GM12875 (cell line): ENCODE measurements around the gene MAP4K4.
A peak's percentile ranks its signal among the peaks of the same experiment; 100 is the strongest.

Source experiments
- H3K4me3 ChIP-seq: one replicate; pipeline ENCODE4 v1.5.1; 2011; ENCODE audit warnings: low read depth, low read length, control low read depth
- CTCF ChIP-seq: IDR thresholded peaks from 2 replicates; pipeline ENCODE4 v1.5.1; 2011; ENCODE audit warnings: low read depth, mild to moderate bottlenecking, control low read depth, inconsistent platforms, low read length, moderate library complexity, borderline replicate concordance; ENCODE audit not compliant: insufficient read depth

Gene MAP4K4

GRCh38 chr2:101879466-101879865 is 182.0 kb downstream of the MAP4K4 start:
- TF ChIP-seq CTCF: no peak
- no peak overlapping the region for H3K4me3 ChIP-seq

GRCh38 chr2:101881131-101881530 is 183.6 kb downstream of the MAP4K4 start:
- H3K4me3 ChIP-seq: no peak overlapping the region

GRCh38 chr2:101882769-101883307 is 185.3 kb downstream of the MAP4K4 start:
- TF ChIP-seq CTCF: no peak

More at GRCh38 chr2:101881131-101881530, 183.6 kb downstream of the MAP4K4 start:
- no peak for TF ChIP-seq CTCF

DNA sequence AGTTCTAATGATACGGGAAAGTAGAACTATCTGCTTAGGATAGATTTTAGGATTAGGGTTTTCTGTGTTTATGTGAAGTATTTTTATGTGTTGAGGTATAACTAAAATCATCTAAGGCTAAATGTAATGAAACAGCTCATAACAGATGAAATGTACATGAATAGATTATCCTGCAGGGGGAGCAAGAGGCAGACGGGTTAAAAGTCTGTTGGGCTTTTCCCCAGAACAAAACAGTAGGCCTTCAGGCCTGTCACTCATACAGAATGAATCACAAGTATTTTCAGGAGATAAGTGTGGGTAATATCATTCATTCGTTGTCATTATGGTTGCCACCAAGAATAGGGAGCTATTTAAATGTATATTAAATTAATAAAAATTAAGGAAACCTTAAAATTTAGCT is 186.4 kb downstream of the MAP4K4 start:
- H3K4me3 ChIP-seq: no peak overlapping the region
- peak; percentile 56; the same call in 1 of the 2 replicates for TF ChIP-seq CTCF

More at GRCh38 chr2:101882769-101883307, 185.3 kb downstream of the MAP4K4 start:
- H3K4me3 ChIP-seq: no peak overlapping the region

DNA sequence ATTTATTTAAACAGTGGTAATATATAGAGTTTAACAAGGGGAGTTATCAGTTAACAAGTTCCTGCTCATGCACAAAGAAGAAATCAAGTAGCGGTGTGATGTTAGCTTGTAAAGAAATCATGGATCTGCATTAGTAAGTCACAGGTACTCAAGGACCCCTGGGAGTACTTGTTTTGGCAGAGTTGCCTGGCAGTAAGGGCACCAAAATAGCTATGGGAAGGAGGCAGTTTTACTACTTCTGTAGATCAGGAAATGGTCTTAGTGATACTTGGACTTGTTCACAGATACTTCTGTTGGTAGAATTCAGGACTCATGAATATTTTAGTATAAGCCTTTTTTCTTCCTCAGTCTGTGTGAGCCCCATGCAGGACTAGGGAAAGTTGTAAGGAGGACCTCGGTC is 186.9 kb downstream of the MAP4K4 start:
- H3K4me3 ChIP-seq: no peak overlapping the region
- TF ChIP-seq CTCF: no peak

DNA sequence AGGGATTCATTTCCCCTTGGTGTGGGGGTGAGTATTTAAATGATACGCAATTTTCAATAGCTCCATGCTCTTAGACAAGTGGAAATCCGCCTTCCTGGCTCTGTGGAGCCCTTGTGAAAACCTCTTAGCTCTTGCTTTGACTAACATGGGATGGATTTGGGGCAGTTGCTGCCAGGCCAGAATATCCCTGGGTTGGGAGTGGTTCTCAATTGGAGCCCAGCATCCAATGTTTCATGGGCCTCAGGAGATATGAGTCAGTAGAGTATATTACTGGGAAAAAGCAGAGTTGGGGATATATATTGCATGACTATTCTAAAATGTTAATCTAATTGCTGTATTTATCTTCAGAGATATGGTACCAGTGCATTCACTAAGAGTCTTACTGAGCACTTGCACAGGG is 189.8 kb downstream of the MAP4K4 start:
- no peak overlapping the region for H3K4me3 ChIP-seq
- TF ChIP-seq CTCF: no peak

GRCh38 chr2:101889460-101890098 is 192.1 kb downstream of the MAP4K4 start:
- no peak for TF ChIP-seq CTCF

More at GRCh38 chr2:101889460-101890098, 192.1 kb downstream of the MAP4K4 start:
- no peak overlapping the region for H3K4me3 ChIP-seq
